NK-92 (cell line): ENCODE results near the gene HOXB9.

Source experiments
- DNase-seq: peaks from one replicate; lab custom pipeline; 2025; ENCODE audit not compliant: unreplicated experiment; lab: John Stamatoyannopoulos, UW

Gene HOXB9

DNA sequence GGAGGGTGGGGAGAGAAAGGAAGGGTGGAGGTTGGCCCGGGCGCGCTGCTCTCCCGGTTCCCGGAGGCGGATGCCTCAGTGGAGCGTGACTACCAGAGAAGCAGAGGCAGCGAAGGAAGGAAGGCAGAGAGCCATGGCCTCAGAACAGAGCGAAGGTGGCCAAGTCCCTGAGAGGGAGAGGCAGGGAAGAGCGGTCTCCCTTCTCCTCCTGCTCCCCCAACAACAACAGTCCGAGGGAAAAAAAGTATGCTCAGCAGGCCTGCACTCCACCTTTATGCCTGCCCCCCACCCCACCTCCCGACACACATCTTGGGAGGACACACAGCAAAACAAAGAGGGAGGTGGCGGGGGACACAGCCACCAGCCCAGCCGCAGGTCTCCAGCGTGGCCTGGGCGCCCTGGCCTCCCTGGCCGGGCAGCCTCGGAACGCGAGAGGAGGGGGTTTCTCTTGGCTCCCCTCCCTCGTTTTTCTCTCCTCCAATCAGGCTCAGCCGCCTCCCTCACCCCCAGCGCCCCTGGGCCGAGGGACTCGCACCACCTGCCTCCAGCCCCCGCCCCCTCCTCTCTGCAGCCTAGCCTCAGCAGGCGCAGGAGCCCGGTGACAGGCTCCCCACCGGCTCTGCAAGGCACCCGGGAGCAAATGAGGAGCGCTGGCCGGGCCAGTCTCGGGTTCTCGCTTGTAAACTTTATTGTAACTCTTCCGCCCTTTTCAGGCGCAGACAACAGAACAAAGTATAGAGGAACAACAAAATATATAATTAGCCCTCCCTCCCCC is 14.3 kb downstream of the HOXB9 start:
- no peak for DNase-seq

DNA sequence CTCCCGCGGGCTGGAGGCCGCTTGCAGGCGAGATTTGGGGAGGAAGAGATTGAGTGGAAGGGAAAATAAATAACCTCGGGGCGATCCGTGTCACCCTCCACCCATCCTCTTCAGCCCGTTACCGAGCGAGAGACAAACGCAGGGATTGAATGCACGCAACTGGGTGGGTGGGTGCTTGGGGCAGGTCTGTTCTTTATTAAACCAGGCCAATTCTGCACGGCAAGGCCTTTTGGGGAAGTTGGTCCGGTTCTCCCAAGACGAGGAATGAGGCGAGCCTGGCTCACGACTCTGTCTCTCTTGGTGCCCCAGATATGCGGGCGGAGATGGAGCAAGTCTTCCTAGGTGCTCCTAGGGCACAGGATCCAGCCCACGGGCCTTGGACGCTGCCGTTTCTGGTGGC is 14.9 kb downstream of the HOXB9 start:
- DNase-seq, result no peak

DNA sequence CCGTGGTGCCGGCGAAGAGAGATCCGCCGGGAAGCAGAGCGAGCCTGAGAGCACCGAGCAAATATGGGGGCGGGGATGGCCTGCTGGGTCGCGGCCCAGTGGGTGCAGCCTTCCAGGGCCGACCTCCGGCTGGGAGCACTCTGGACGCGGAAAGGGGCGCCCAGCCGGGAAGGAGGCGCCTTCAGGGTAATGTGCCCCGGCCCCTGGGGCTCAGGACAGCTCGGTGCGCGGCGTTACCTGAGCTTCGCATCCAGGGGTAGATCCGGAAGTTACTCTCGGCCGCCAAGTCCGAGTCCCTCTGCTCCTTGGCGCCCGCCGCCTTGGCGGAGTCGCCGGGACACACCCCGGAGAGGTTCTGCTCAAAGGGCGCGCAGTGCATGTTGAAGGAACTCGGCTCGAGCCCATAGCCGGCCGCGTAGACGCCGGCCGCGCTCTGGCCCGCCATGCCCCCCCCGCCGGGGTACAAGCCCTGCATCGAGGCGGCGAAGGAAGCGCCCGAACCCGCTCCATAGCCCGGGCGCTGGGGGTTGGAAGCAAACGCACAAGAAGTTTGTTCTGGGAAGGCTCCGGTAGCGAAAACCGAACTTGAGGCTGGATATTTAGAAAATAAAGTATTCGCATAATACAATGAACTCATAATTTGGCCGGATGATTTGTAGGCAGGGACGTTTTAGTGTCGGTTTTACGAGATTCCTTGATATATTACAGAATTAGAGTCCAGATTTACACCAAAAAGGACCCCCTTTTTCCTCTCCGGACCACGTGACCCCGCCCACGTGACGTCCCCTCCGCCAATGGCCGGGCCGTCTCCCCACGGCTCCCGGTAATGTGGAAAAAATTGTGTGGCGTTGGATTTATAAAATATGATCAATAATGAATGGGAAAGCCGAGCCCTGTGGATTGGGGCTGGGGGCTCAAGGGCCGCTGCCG is 15.6 kb downstream of the HOXB9 start, which contains the start of gene HOXB7:
HOXB7 (minus strand) TSS at position 736 of the 930 bp plus-strand sequence; CDS start at position 637, 99 bp downstream.
- no peak for DNase-seq

- DNase-seq, result no peak
Observed at GRCh38 chr17:48609759-48610281, 16.3 kb downstream of the HOXB9 start.

- DNase-seq, result no peak
Observed at GRCh38 chr17:48609033-48609432, 17.1 kb downstream of the HOXB9 start.

GRCh38 chr17:48608494-48608834 is 17.7 kb downstream of the HOXB9 start:
- no peak for DNase-seq

- DNase-seq, result no peak
Observed at GRCh38 chr17:48606892-48607614, 19.1 kb downstream of the HOXB9 start.

DNA sequence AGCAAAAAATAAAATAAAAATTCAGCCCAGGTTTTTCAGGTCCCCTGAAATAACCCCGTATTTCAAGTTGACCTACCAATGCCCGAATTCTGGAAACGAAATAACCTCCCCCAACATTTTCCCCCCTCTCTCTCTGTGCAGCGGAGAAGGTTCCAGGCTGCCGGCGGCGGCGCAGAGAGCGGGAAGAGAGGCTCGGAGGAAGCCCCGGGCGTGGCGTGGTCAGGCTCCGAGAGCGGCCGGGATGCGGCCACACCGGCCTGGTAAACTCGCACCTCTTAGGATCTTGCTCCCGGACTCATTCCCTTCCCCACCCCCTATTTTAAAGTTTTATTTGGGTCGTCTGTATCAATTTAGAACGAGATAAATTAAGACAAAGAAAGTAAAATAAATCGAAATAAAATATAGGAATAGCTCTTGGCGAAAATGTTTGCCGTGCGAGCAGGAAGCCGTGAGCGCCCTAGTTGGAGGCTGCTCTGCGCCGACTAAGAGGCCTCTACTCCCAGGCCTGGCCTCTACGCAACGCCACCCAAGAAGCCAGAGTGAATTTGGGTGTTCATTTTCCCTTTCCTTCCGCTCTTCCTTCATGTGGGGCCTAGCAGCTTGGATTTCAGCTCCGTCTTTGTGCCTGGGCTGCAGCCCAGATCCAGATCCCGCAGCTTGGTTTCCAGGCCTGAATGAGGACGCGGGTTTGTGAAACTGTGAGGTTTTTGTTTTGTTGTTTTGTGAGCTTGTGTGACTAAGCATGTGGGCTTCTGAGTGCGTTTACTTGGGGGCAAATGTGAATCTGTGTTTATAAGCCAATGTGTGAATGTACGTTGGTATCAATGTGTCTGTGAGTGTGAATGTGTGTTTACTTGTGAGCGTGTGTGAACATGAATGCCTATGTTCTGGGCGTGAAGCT is 19.9 kb downstream of the HOXB9 start:
- DNase-seq, result no peak

GRCh38 chr17:48605409-48605919 is 20.7 kb downstream of the HOXB9 start:
- no peak for DNase-seq

GRCh38 chr17:48604770-48605329 is 21.3 kb downstream of the HOXB9 start, which contains the start of gene HOXB6:
Gene HOXB6, minus strand, starts transcription at chr17:48604986. Its CDS starts 6,836 bp downstream, at chr17:48598150.
- DNase-seq, result no peak

GRCh38 chr17:48603959-48604769 is 22.0 kb downstream of the HOXB9 start:
- no peak for DNase-seq

DNA sequence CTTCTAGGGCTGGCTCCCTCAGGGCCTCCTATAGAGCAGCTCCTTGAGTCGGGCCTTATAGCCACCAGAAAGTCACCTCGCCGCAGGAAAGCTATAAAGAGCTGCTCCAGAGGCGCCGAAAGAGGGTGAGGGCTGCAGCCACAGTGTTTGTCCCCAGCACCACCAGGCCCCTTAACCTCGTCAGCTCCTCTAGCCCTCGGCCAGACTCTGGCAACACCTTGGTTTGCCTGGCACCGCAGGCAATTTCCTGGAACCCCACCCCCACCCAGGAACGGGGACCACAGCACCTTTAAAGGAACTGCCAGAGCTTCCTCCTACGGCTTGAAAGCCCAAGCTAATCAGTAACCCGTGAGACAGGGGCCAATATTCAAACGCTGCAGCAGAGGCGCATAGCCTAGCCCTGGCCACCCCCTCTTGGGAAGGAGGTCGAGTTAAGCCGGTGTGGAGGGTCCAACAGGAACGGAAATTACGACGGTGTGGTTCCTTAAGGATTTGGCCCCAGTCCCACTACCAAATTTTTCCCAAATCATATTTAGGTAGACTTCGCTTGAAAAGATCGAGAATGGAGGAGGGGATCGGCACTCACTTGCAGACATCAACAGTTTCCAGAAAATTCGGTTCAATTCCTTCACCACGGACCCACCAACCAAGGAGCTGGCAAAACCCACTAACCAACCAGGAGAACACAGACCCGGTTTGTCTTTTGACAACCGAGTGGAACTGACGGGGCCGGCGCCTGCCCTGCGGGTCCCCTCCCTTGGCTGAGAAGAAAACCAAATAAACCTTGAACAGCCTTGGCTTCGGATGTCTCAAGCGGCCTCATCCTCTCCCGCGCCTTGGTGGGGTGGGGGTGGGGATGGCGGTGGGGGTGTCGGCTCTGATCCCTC is 24.4 kb downstream of the HOXB9 start:
- no peak for DNase-seq

DNA sequence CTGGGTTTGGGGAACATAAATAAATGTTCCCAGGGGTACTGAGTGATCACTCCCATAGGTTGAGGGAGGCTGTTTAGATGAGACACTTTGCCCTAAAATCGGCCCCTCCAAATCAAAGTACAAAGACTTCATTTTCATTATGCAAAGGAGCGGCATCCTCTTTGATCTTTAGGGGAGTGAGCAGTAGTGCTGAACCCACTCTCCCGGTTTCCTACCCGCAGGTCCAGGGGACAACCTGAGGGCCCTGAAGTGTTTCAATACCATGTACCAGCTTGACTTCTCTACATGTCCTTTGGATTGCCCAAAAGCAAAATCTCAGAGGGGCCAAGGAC is 25.0 kb downstream of the HOXB9 start:
- no peak for DNase-seq

DNA sequence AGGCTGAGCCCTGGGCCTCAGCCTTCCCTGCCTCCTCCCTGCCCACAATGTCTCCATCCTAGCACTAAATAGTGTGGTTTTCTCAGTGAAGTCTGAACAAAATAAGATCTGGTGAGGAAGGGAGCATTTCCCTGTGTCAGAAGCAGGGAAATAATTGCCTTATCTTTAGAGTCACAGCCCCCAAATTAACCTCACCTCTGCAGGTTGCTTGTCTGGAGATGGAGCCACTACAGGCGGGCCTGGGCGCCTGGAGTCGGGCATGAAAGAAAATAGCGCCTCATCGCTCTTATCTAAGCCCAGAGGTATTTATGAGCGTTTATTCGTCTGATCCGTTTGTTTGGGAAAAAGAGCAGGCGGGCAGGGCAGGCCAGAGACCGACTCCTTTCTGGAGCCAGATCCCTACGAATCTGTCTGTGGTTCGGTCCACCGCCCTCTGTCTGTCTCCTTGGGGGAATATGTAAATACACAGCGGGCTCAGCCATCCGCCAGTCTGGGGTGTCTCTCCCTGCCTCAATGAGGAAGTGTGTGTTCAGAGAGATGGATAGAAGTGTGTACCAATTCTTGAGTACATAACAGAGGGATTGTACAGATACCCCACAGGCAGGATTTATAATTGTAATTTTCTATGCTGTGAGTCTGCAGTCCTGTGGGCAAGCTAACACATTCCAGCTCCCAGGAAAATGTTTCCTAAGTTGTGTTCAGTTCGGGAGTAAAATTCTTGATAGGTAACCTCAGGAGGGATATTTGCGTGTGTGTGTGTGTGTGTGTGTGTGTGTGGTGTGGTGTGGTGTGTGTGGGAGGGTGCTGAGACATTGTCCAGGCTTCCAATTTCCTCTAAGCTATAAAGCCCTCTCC is 25.7 kb downstream of the HOXB9 start:
- no peak for DNase-seq

DNA sequence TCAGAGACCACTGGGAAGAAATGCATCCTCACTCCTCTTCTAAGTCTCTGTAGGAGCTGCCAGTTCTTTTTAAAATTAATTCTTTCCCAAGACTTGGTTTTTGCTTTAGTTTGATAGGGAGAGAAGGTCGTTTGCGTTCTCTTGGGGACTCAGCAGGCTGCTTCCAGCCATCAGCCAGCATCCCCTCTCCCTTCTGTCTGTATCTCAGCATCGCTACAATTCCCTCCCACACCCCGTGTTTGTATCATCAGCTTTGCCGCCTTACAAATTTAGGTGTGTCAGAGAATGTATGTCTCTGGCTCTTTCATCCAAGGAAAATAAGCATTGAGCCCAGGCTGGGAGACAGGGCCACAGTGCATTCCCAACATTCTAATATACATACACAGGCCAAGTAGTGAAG is 26.8 kb downstream of the HOXB9 start:
- no peak for DNase-seq

- no peak for DNase-seq
Observed at GRCh38 chr17:48598736-48599135, 27.4 kb downstream of the HOXB9 start.
